HG03095 (cell line): Measurements from ENCODE around the gene OR14A16.

ENCODE experiments used
- ATAC-seq: cut with Tn5 transposase; IDR thresholded peaks from one replicate; pipeline ENCODE4 v1.9.1; 2021; ENCODE audit warnings: moderate library complexity; ENCODE audit not compliant: unreplicated experiment

OR14A16 gene, protein sequence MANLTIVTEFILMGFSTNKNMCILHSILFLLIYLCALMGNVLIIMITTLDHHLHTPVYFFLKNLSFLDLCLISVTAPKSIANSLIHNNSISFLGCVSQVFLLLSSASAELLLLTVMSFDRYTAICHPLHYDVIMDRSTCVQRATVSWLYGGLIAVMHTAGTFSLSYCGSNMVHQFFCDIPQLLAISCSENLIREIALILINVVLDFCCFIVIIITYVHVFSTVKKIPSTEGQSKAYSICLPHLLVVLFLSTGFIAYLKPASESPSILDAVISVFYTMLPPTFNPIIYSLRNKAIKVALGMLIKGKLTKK

GRCh38 chr1:247824023-247824422 is at the start of gene OR14A16:
OR14A16 (minus strand) TSS chr1:247824119; CDS start chr1:247815729, 8,390 bp downstream.
- no peak for ATAC-seq

DNA sequence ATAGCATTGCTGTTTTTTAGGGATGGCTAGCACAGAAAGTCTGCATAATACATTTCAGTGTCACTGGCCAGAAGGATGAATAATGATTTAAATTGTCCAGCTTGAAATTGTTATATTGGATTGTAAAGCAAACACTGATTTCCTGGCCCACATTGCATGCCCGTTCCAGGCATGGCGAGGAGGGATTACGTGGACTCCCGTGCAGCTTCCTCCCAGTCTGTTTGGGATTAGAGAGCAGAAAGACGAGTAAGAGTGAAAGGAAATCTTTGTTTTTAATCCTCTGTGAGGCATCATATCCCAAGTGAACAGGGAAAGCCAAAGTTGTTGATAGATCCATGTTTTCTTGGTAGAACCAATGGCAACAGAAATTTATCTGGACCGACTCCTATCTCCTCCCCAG is 41.5 kb upstream of the OR14A16 start:
- ATAC-seq = no peak

GRCh38 chr1:247864644-247865043 is 40.7 kb upstream of the OR14A16 start:
- ATAC-seq = no peak

DNA sequence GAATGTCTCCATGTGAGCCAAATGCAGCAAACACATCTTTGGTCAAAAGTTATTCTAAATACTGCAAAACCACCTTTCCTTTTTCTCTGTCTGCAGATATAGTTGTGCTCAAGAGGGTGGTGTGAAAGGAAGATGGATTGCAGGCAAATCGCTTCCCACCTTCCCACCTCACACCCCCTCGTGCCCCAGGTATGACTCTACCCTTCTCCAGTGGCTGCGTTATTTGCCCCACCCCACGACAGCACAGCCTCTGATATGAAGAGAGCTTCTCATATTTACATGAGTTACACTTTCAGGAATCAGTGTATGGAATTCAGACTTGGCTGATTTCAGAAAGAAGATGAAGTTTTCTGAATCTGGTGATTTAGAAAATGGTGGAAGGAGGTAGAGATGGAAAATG is 38.8 kb upstream of the OR14A16 start:
- no peak for ATAC-seq

DNA sequence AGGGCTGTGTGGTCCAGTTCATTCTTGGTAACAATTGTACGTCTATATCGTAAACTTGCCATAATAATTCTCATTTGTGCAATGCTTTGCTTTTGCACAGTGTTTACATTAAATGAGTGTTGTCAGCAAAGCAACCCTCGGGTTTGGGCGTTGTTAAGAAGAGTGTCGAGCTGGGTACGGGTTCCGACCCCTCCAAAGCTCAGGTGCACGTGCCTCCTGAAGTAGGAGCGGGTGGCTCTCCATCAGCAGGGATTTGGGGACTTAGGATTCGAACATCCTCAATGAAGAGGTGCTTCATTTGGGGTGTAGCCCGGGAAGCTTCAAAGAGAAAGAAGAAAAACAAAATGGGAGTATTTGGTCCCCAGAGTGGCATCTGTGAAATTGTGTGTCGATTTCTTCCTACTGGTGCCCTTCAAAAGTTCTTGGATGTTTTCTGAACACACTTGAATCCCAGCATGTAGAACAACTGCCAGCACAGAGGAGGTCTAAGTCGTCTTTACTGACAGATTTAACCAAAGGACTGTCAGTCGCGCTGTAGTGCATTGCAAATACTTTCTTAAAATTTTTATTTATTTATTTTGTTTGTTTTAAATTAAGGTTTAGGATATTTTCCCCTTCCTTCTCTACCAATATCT is 34.2 kb upstream of the OR14A16 start:
- no peak for ATAC-seq

DNA sequence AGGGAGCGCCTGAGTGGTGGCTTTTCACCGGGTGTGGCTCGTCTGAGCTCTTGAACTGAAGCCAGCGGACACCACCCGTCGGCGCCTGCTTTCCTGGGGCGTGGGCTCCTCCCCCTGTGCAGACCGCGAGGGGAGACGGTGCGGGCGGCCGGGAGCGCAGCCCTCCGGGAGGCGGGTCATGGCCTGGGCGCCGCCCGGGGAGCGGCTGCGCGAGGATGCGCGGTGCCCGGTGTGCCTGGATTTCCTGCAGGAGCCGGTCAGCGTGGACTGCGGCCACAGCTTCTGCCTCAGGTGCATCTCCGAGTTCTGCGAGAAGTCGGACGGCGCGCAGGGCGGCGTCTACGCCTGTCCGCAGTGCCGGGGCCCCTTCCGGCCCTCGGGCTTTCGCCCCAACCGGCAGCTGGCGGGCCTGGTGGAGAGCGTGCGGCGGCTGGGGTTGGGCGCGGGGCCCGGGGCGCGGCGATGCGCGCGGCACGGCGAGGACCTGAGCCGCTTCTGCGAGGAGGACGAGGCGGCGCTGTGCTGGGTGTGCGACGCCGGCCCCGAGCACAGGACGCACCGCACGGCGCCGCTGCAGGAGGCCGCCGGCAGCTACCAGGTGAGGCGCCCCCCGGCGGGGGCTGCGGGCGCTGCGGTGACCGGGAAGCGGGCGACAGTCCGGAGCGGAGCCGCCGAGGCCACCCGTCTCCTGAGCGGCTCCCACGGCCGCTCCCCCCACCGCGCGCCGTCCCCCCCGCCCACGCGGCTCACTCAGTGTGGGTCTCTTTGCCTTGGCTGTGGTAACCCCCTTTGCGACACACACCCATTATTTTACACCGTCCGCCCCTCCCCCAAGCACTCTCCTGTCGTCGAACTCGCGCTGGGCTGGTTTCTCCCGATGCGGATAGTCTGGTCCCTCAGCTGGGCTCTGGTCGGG is 33.4 kb upstream of the OR14A16 start, which contains the start of gene TRIM58:
TSS of gene TRIM58 (plus strand) at position 119 of the 916 bp plus-strand sequence. CDS start at position 179, 60 bp downstream.
- ATAC-seq = no peak

- no peak for ATAC-seq
These were observed 32.0 kb upstream of the OR14A16 start for GRCh38 chr1:247855911-247856310.

GRCh38 chr1:247854899-247855545 is 31.1 kb upstream of the OR14A16 start:
- ATAC-seq = no peak

DNA sequence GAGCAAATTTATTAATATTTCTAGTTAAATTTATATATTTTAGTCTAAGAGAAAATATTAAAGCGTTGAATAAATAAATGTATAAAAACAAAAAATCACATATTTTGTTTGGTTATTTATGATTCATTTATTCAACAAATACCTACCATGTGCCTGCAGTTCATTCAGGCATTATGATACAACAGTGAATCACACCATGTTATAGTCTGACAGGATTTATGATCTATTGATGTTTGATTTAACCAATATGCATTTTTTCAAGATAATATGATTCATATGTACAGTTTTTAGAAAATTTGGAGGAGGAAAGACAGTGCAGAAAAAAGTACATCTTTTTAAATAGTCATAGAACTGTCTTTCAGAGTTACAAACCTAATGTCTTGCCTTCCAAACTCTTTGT is 25.7 kb upstream of the OR14A16 start:
- ATAC-seq = no peak

- no peak for ATAC-seq
These were observed 24.4 kb upstream of the OR14A16 start for GRCh38 chr1:247848346-247848745.

DNA sequence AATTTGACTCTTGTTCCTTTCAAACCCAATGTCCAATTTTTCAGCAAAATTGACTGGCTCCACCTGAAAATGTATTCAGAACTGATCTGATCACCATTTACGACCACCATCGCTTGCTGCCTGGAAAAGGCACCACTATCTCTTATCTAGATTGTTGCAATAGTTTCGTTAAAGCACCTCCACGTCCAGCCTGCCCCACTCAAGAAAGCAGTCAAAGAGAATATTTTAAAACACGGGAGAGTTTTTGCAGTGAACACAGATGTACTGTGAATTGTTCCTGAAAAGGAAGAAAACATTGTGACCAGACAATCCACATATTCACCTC is 21.7 kb upstream of the OR14A16 start:
- ATAC-seq = no peak

DNA sequence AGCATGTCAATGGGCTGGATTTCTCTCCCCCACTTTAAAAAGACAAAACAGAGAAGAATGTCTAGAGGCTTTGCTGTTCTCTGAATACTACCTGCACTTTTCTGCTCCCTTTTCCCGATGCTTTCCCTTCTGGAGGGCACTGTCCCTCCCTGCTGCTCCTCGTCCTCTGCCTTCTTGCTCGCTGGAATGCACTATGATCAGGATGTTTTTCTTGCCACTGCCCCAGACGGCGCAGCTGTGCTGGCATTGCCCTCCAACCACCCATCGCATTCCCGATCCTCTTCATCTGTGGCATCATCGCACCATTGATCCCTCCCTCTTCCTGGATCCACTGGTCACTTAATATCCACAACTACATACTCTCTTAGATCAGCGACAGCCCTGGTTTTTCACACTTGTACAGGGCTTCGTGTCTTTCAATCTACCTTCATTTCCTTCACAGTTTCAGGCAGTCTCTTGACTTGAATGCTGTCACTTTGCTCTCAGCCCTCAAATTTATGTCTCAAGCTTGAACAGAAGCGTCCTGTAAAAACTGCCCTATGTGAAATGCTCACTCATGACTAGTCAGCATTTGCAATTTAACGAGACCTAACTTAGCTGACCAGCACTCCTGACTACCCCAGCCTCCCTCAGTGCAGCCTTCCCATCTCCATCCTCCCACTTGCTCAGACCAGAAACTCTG is 21.2 kb upstream of the OR14A16 start:
- no peak for ATAC-seq

- ATAC-seq = no peak
These were observed 19.5 kb upstream of the OR14A16 start for GRCh38 chr1:247843411-247843810.

- no peak for ATAC-seq
These were observed 17.9 kb upstream of the OR14A16 start, which contains the start of gene OR11L1 for GRCh38 chr1:247841796-247842195. OR11L1 (minus strand) TSS chr1:247841896; CDS start chr1:247841896, 0 bp downstream.

DNA sequence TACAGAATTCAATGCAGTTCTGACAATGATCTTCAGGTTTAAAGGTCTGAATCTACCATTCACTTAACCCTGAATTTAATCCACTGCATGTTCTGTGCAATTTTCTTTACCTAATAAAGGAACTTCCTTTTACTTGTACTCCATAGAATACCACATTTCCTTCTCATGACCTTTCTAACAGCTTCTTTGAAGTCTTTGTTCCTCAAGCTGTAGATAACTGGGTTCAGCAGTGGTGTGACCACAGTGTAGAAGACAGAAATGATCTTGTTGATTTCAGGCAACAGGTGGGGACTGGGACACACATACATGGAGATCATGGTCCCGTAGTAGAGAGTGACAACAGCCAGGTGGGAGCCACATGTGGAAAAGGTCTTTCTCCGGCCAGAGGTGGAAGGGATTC is 16.9 kb upstream of the OR14A16 start:
- no peak for ATAC-seq

GRCh38 chr1:247833601-247834000 is 9.7 kb upstream of the OR14A16 start:
- no peak for ATAC-seq

- no peak for ATAC-seq
These were observed 5.7 kb upstream of the OR14A16 start for GRCh38 chr1:247829656-247830055.

GRCh38 chr1:247825362-247825761 is 1.4 kb upstream of the OR14A16 start:
- no peak for ATAC-seq

DNA sequence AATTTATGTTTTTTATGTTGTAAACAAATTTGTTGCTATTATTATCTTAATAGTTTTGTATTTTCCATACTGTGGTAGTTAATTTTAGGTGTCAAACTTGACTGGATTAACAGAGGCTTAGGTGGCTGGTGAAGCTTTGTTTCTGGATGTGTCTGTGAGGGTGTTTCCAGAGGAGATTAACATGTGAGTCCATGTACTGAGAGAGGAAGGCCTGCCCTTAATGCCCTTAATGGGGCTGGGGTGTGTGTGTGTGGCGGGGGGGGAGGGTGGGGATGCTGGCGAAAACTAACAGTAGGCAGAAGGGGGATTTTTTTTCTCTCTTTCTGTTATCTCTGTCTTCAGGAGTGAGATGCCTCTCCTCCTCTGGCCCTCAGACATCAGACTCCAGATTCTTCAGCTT is 1.9 kb downstream of the OR14A16 start:
- ATAC-seq = no peak

DNA sequence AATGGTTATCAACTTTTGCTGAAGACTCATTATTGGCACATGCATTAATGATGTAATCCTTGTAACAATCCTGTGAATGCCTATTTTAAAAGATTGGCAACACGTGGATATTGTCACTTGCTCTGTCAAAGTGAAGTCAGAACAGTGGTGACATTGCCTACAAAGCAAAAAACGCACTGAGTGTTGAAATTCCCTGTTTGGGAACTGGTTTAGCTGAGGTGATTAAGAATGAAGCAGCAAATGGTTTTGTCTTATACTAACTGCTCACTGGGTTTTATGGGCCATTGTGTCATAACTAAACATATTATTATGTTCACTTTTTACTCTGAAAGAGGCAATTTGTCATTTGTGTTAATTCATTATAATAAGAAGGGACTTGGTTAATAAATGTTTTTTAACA is 11.3 kb downstream of the OR14A16 start:
- ATAC-seq = no peak
